GM12801 (cell line): ENCODE measurements around the gene CAPG.

Experiments used
- CTCF ChIP-seq: IDR thresholded peaks from one replicate; pipeline ENCODE4 v1.5.1; 2011; ENCODE audit warnings: control low read depth; ENCODE audit not compliant: insufficient read length; ENCODE audit errors: extremely low read depth

Gene CAPG

DNA sequence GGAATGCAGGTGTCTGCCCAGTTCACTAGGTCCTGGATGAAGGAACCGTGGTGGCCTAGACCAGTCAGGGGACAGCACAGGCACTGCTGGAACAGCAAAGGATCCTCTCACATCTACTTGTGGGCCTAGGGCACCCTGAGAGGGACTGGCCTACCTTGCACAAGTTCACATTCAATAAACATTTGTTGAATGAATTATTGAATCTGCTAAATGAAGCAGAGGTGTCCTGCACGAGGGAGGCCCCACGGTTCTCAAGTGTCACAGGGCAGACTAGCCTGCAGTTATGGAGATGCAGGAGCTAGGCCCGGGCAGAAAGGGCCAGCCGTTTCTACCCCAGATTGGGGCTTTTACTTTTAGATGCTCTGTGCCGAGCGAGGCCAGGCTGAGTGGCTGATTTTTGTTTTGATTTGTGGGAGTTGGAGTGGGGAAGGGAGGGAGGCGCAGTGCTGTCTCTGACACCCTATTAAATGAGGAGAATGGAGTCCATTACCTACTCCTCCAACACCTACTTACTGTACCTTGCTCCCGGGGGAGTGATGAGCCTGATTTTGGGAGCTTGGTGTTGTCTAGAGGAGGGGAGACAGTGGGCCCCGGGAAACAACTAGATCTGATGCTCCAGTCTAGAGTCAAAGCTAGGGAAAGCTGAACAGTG lies 26.8 kb upstream of the CAPG start:
- no peak for TF ChIP-seq CTCF

- TF ChIP-seq CTCF: no peak
These were observed 26.0 kb upstream of the CAPG start for GRCh38 chr2:85435981-85436835.

DNA sequence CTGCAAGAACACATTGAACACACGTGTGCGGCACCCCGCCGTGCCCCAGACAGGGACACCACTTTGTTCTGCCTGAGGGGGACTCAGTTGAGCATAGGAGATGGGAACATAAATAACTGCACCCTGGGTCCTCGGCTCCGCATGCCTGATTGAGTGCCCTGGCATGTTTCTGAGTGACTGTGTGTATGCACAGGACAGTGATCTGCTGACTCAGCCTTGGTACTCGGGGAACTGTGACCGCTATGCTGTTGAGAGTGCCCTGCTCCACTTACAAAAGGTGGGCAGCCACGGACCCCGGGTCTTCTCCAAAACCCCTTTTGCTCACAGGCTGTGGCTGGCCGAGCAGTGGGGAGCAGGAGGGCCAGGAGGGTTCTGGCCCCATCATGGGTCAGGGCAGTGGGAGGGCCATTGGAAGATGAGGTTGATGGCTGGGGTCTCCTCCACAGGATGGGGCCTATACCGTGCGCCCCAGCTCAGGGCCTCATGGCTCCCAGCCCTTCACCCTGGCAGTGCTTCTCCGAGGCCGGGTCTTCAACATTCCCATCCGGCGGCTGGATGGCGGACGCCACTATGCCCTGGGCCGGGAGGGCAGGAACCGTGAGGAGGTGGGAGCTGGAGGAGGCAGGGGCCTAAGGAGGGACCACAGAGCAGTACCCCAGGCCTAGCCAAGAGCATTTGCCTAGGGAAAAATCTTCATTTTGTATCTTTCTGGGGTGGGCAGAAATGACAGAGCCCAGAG lies 25.2 kb upstream of the CAPG start:
- TF ChIP-seq CTCF: no peak

GRCh38 chr2:85434696-85435095 lies 24.5 kb upstream of the CAPG start:
- no peak for TF ChIP-seq CTCF

DNA sequence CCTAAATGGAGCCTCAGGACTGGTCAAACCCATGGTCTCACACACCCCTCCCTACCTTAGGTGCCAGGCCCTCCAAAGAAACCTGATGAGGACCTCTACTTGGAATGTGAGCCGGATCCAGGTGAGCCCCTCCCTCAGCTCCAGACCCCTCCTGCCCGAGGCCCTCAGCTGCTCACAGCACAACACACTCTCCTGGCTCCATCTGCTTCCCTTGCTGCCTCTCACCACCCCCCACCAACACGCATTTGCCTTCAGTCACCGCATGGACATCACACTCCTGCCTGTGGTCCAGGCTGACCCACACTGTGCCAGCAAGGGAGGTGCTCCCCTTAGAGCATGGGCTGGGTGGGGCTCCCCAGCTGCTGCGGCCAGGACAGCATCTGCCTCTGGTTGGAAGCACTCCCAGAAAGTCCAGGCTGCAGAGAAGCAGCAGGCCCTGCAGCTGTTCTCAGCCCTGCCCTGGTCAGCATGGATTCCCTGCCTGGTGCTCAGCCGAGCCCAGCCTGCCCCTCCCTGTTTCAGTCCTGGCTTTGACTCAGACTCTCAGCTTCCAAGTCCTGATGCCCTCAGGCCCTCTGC lies 23.4 kb upstream of the CAPG start:
- no peak for TF ChIP-seq CTCF

DNA sequence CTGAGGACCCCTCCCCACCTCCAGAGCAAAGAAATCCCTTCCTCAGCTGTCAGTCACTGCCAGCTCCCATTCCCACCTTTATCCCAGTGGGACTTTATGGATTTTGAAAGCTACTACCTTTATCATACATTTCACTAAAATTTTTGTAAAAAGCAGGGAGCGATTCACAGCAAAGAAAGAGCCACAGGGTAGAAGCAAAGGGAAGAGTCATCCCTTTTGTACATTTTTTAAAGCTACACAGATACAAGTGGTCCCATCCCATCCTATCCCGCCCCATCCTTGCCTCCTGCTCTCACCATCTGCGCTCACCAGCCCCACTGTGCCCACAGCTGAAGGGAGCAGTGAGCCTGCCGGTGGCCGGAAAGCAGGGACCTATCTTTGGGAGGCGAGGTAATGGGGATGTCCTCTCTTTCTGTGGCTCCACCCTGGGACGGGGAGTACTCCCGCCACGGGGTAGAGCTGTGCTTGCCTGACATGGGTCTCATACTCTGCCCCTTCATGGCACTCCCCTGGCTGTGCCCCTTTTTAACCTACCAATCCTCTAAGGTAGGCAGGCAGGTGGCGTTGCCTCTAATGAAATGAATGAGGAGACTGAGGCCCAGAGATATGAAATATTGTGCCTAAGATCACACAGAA lies 21.5 kb upstream of the CAPG start:
- no peak for TF ChIP-seq CTCF
